Fibroblast of the aortic adventitia (primary cell): ENCODE data around the gene NR2E3. TPM values are rescaled to one million over a fixed set of nuclear protein-coding genes. Genes with fewer than 3 reads are reported as not detected.
A peak's percentile ranks its signal among the peaks of the same experiment; 100 is the strongest.

ENCODE experiments used
- DNase-seq: peaks from one replicate; pipeline ENCODE4 v3.0.0-alpha.2; 2010; ENCODE audit warnings: low read depth
- H3K4me3 ChIP-seq: 2 replicates; pipeline ENCODE4 v1.5.1; 2011; ENCODE audit warnings: low read depth, mild to moderate bottlenecking, control low read depth, low read length, moderate library complexity
- CTCF ChIP-seq: IDR thresholded peaks from 2 replicates; pipeline ENCODE4 v1.5.1; 2011; ENCODE audit warnings: mild to moderate bottlenecking, low read length, control low read depth, inconsistent platforms; ENCODE audit not compliant: insufficient read depth
- total RNA-seq: library from RNA; depleted of rRNA; stranded (reverse); fragments of >200 nt; gene quantifications from 2 replicates; pipeline ENCODE4 v1.2.3, GENCODE V29; 2012; ENCODE audit warnings: low replicate concordance

The NR2E3 gene
- 0.33 and 0.63 TPM in 2 replicates for total RNA-seq

- no peak within 1 kb of the TSS for H3K4me3 ChIP-seq
- TF ChIP-seq CTCF: no peak
- DNase-seq: no peak
These were observed at the start of gene NR2E3 for GRCh38 chr15:71810256-71811035. Gene NR2E3, plus strand, starts transcription at chr15:71810554. Its CDS starts 190 bp downstream, at chr15:71810744.

- no peak for DNase-seq
- TF ChIP-seq CTCF: no peak
These were observed 49.5 kb upstream of the NR2E3 start for GRCh38 chr15:71760852-71761251.

GRCh38 chr15:71761649-71762048 is 48.7 kb upstream of the NR2E3 start:
- DNase-seq: peak; percentile 82
- no peak overlapping the region for H3K4me3 ChIP-seq
- TF ChIP-seq CTCF: no peak

More at GRCh38 chr15:71760852-71761251, 49.5 kb upstream of the NR2E3 start:
- no peak overlapping the region for H3K4me3 ChIP-seq

GRCh38 chr15:71768184-71768583 is 42.2 kb upstream of the NR2E3 start:
- H3K4me3 ChIP-seq: no peak overlapping the region
- DNase-seq: no peak
- TF ChIP-seq CTCF: no peak

GRCh38 chr15:71773206-71773859 is 37.0 kb upstream of the NR2E3 start:
- peak; percentile 30 for DNase-seq
- no peak for TF ChIP-seq CTCF
- no peak overlapping the region for H3K4me3 ChIP-seq

GRCh38 chr15:71775856-71776255 is 34.5 kb upstream of the NR2E3 start:
- no peak for DNase-seq
- no peak for TF ChIP-seq CTCF
- no peak overlapping the region for H3K4me3 ChIP-seq
